Kidney (tissue), 14 donors: ENCODE measurements around the gene RPS6KA2. TPM values are rescaled to one million over a fixed set of nuclear protein-coding genes. Genes with fewer than 3 reads are reported as not detected.
A peak's percentile ranks its signal among the peaks of the same experiment; 100 is the strongest.

Experiments used
- DNase-seq, 5 donors: peaks; one replicate each; pipeline ENCODE4 v3.0.0-alpha.2; 2013 to 2020
- FAIRE-seq: peaks from 2 replicates; lab custom pipeline; 2012; peaks lifted over from hg19 to GRCh38; lab: Jason Lieb, UNC
- H3K27ac ChIP-seq, 2 donors: one replicate each; pipeline ENCODE4 v1.7.0; 2013; ENCODE audit warnings: low read depth in 2 of 2, low read length in 2 of 2, inconsistent platforms in 1 of 2
- H3K27me3 ChIP-seq: one replicate; pipeline ENCODE4 v1.7.1; 2013; ENCODE audit warnings: low read length, inconsistent platforms; ENCODE audit not compliant: control insufficient read depth, insufficient read depth
- H3K36me3 ChIP-seq, 3 donors: one replicate each; pipeline versions ENCODE4 v1.7.0 to v1.7.1; 2013; ENCODE audit warnings: low read length in 3 of 3, control low read depth in 1 of 3, inconsistent platforms in 1 of 3; ENCODE audit not compliant: insufficient read depth in 3 of 3, control insufficient read depth in 2 of 3
- H3K4me1 ChIP-seq, 3 donors: one replicate each; pipeline versions ENCODE4 v1.7.0 to v1.7.1; 2013; ENCODE audit warnings: low read length in 3 of 3, inconsistent platforms in 1 of 3, low read depth in 1 of 3; ENCODE audit not compliant: control insufficient read depth in 2 of 3, insufficient read depth in 2 of 3
- H3K4me3 ChIP-seq, 3 donors: one replicate each; pipeline versions ENCODE4 v1.7.0 to v1.8.1; 2013; ENCODE audit warnings: low read length in 3 of 3, control low read depth in 1 of 3, inconsistent platforms in 1 of 3
- H3K9ac ChIP-seq, 3 donors: one replicate each; pipeline versions ENCODE4 v1.7.0 to v1.7.1; 2013; ENCODE audit warnings: low read length in 3 of 3, control low read depth in 1 of 3, inconsistent platforms in 1 of 3
- H3K9me3 ChIP-seq, 3 donors: one replicate each; pipeline versions ENCODE4 v1.7.0 to v1.7.1; 2013; ENCODE audit warnings: low read length in 3 of 3, control low read depth in 1 of 3, inconsistent platforms in 1 of 3; ENCODE audit not compliant: control insufficient read depth in 2 of 3, insufficient read depth in 1 of 3
- intact Hi-C: fragments of 100-400 bp; cut with DNase I; formaldehyde crosslinking; loops from one replicate; pipeline ENCODE4 v1.11.1; 2022
- polyA plus RNA-seq: library from polyadenylated mRNA; stranded (reverse); fragments of 350-450 nt; fragmentation: Illumina TruSeq; extraction: RNeasy Lipid Tissue Mini Kit (QIAGEN cat#74804); gene quantifications from one replicate; pipeline ENCODE4 v1.2.3, GENCODE V29; 2014; ENCODE audit warnings: low read depth, low replicate concordance; ENCODE audit not compliant: insufficient read depth
- total RNA-seq: library from RNA; stranded (reverse); fragmentation: NEBNext Ultra II Directional; extraction: Animal tissue kit (Norgen Biotek cat#: 25700); gene quantifications from one replicate; pipeline ENCODE4 v1.2.1, GENCODE V29; 2021
- TF ChIP-seq, protein P1 (sequence below): IDR thresholded peaks from 3 replicates; pipeline ENCODE4 v1.5.1; 2012; ENCODE audit warnings: mild to moderate bottlenecking, moderate library complexity, borderline replicate concordance; ENCODE audit not compliant: insufficient read depth; ENCODE audit errors: extremely low read depth
- donor health status: control.
- donor health status: control.
- donor health status: control.
- donor health status: control.
- donor health status: control.
- donor health status: DM: yes; HTN: yes; CAD: no.
- donor health status: Normal renal cell carcinoma (clear cell type).

RPS6KA2 gene
- total and polyA plus RNA-seq, 2 donors from 2014 or later, result 12.3 to 61.2 TPM

DNA sequence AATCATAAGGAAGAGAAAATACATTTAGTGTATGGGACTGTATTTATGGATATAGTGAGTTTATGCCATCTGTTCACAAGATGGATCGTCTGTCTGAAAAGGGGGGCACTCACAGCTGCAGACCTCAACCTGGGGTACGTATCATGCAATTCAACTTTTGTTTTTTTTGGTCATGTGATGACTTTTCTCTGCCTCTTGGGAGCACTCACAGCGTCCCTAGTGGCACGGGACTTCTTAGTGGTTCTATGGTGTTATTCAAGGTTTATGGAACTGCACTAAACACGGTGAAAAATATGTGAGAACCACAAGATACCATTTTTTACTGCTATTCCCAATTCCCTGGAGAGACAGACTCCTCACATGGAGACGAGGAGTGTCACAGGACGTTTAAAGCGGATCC is 183.9 kb downstream of the RPS6KA2 start:
- intact Hi-C loops, result no loop called here
- FAIRE-seq (no peak), DNase-seq (no peak)
- no peak overlapping the region for H3K9ac ChIP-seq
- TF ChIP-seq, protein P1, sequence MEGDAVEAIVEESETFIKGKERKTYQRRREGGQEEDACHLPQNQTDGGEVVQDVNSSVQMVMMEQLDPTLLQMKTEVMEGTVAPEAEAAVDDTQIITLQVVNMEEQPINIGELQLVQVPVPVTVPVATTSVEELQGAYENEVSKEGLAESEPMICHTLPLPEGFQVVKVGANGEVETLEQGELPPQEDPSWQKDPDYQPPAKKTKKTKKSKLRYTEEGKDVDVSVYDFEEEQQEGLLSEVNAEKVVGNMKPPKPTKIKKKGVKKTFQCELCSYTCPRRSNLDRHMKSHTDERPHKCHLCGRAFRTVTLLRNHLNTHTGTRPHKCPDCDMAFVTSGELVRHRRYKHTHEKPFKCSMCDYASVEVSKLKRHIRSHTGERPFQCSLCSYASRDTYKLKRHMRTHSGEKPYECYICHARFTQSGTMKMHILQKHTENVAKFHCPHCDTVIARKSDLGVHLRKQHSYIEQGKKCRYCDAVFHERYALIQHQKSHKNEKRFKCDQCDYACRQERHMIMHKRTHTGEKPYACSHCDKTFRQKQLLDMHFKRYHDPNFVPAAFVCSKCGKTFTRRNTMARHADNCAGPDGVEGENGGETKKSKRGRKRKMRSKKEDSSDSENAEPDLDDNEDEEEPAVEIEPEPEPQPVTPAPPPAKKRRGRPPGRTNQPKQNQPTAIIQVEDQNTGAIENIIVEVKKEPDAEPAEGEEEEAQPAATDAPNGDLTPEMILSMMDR, result no peak
- no peak overlapping the region for H3K4me3 ChIP-seq
- H3K36me3 ChIP-seq, result peaks cover 0 to 6% (median 5%) of the 10 kb centered on the region in 3 donors
- H3K4me1 ChIP-seq, result no peaks in the 10 kb centered on the region
- no peaks in the 10 kb centered on the region for H3K9me3 ChIP-seq
- H3K27ac ChIP-seq, result no peak overlapping the region
- H3K27me3 ChIP-seq, result no peaks in the 10 kb centered on the region

DNA sequence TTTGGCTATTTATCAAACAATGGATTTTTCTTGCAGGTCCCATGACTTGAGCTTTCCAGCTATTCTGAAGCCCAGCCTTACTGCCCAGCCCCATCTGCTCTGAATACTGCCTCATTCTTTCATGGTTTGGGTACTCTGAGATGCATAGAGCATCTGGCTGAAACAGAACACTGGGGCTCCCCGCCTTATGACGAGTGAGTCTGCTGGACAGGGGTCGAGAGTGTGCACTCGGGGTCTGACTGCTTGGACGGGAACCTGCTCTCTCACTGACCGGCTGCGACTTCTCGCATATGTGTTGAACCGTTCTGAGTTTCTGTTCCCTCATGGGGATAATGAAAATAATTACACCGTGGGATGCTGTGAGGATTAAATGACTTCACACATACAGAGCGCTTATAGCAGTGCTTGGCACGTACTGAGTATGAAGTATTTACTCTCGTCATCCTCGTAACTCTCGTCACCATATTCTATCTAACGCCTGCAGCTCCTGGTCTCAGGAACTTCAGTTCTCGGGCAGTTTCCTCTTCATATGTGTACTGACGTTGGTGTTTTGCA is 184.8 kb downstream of the RPS6KA2 start:
- H3K4me3 ChIP-seq, result no peak overlapping the region

DNA sequence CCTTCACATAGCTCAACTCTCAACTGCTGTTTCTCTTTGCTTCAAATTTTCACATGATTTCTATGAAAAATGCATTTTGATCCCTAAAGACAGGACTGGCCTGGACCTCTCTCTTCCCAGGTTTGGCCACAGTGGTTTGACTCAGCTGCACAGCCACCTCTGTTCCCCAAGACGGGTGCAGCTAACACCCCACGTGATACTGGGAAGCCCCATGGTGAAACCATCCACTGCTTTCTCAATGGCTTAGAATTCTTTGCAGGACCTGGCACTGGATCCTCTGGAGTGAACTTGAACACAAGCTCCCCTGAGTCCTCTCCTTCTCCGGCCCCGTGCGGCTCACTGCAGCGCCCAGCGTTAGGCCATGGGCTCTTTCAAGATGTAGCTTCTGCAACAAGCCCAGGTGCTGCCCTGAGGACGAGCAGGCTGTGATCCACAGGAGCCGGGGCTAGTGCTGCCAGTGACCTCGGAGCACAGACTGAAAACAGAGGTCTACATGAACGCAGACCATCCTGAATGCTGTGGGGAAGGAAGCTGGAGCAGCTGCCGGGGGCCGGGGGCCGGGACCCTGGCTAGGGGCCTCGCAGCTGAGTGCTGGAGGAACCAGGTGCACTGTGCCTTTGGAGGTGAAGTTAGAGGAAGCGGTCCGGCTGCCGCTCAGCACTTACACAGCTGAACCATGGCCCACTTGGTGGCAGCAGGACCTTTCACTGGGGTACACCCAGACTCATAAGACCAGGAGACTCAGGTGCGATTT is 185.5 kb downstream of the RPS6KA2 start:
- DNase-seq, result peak in 1 of 5 donors; percentile 48
- Histone ChIP-seq H3K27ac (no peak overlapping the region), H3K4me1 (no peaks in the 10 kb centered on the region), H3K27me3 (no peaks in the 10 kb centered on the region), H3K9me3 (no peaks in the 10 kb centered on the region), H3K36me3 (peaks cover 0 to 3% (median 0%) of the 10 kb centered on the region in 3 donors), H3K4me3 (no peak overlapping the region), H3K9ac (no peak overlapping the region)
- intact Hi-C loops, result no loop called here
- TF ChIP-seq, protein P1, result no peak
- FAIRE-seq, result no peak

More for the DNA sequence above, 184.8 kb downstream of the RPS6KA2 start:
- FAIRE-seq (no peak), DNase-seq (no peak)
- Histone ChIP-seq H3K4me1 (no peaks in the 10 kb centered on the region), H3K9me3 (no peaks in the 10 kb centered on the region), H3K9ac (no peak overlapping the region), H3K27me3 (no peaks in the 10 kb centered on the region), H3K27ac (no peak overlapping the region), H3K36me3 (peaks cover 0 to 5% (median under 1%) of the 10 kb centered on the region in 3 donors)
- intact Hi-C loops, result no loop called here
- TF ChIP-seq, protein P1, result no peak
